ENCODE measurements around the gene CHCHD1.
A peak's percentile ranks its signal among the peaks of the same experiment; 100 is the strongest.

- TF ChIP-seq TAF1 (IDR thresholded peaks at IDR 0.05; ENCODE audit: low read depth, low read length): 0 out of 2 replicates have a peak, but pooled peaks have one; percentile 29
- TF ChIP-seq POLR2AphosphoS5 (IDR thresholded peaks at IDR 0.05; ENCODE audit: low read depth, low read length): no peak
These were observed 21.9 kb downstream of the CHCHD1 start for GRCh38 chr10:73803680-73804286.

All from GM12891 (cell line).